GM12878 (cell line): ENCODE data around the gene TNXB. TPM values are rescaled to one million over a fixed set of nuclear protein-coding genes. Genes with fewer than 3 reads are reported as not detected.

Experiments used
- ATF3 ChIP-seq: IDR thresholded peaks from 2 replicates; pipeline ENCODE4 v1.6.1; 2011; ENCODE audit warnings: low read depth, mild to moderate bottlenecking, low read length, moderate library complexity, borderline replicate concordance; ENCODE audit errors: extremely low read depth
- CBFB ChIP-seq: IDR thresholded peaks from 2 replicates; pipeline ENCODE4 v1.6.1; 2016; ENCODE audit warnings: antibody characterized with exemption, low read depth
- CREB1 ChIP-seq: IDR thresholded peaks from 2 replicates; pipeline ENCODE4 v1.6.1; 2012; ENCODE audit warnings: low read depth, mild to moderate bottlenecking, inconsistent platforms
- ETV6 ChIP-seq, 2 experiments: fragments of 450-650 bp in 1 of 2; IDR thresholded peaks in 1 of 2; conservative IDR thresholded peaks in 1 of 2; 2 replicates each; pipeline ENCODE4 v1.6.1; 2014; ENCODE audit warnings: antibody characterized with exemption in 1 of 2, borderline replicate concordance in 1 of 2, low read depth in 1 of 2, mild to moderate bottlenecking in 1 of 2, moderate library complexity in 1 of 2
- GATAD2B ChIP-seq: fragments of 450-650 bp; conservative IDR thresholded peaks from 2 replicates; pipeline ENCODE4 v1.6.1; 2017; ENCODE audit warnings: low read depth, mild to moderate bottlenecking, moderate library complexity
- HCFC1 ChIP-seq: fragments of 150-350 bp; IDR thresholded peaks from 2 replicates; pipeline ENCODE4 v1.6.1; 2014; ENCODE audit warnings: low read length
- JUND ChIP-seq: IDR thresholded peaks from 2 replicates; pipeline ENCODE4 v1.6.1; 2012; ENCODE audit warnings: low read depth, mild to moderate bottlenecking, low read length, improper control_type of control experiment, moderate library complexity
- MAX ChIP-seq: IDR thresholded peaks from 2 replicates; pipeline ENCODE4 v1.6.1; 2012; ENCODE audit warnings: low read depth, low read length, improper control_type of control experiment
- NR2C2 ChIP-seq: IDR thresholded peaks from 2 replicates; pipeline ENCODE4 v1.6.1; 2011; ENCODE audit warnings: borderline replicate concordance, low read depth; ENCODE audit not compliant: control insufficient read depth, insufficient read length
- PAX5 ChIP-seq: IDR thresholded peaks from 2 replicates; pipeline ENCODE4 v1.6.1; 2011; ENCODE audit warnings: low read depth, low read length, borderline replicate concordance
- RELB ChIP-seq: fragments of 450-650 bp; IDR thresholded peaks from 2 replicates; pipeline ENCODE4 v1.6.1; 2017; ENCODE audit warnings: low read depth, mild to moderate bottlenecking, moderate library complexity
- RUNX3 ChIP-seq: IDR thresholded peaks from 2 replicates; pipeline ENCODE4 v1.6.1; 2012; ENCODE audit warnings: low read length, inconsistent platforms
- SMC3 ChIP-seq: IDR thresholded peaks from 2 replicates; pipeline ENCODE4 v1.6.1; 2011; ENCODE audit warnings: low read length, improper control_type of control experiment, borderline replicate concordance
- TCF3 ChIP-seq: IDR thresholded peaks from 2 replicates; pipeline ENCODE4 v1.6.1; 2012; ENCODE audit warnings: low read depth, mild to moderate bottlenecking, low read length, borderline replicate concordance; ENCODE audit not compliant: insufficient read depth
- YY1 ChIP-seq: IDR thresholded peaks from 2 replicates; pipeline ENCODE4 v1.6.1; 2011; ENCODE audit warnings: low read depth, mild to moderate bottlenecking, low read length
- ZBTB33 ChIP-seq: fragments of 450-650 bp; IDR thresholded peaks from 2 replicates; pipeline ENCODE4 v1.6.1; 2017; ENCODE audit warnings: mild to moderate bottlenecking
- ZBTB40 ChIP-seq: fragments of 450-650 bp; IDR thresholded peaks from 2 replicates; pipeline ENCODE4 v1.6.1; 2016; ENCODE audit warnings: mild to moderate bottlenecking, moderate library complexity, borderline replicate concordance
- polyA plus RNA-seq, 11 experiments: library from polyadenylated mRNA; depleted of rRNA in 4 of 11; unstranded in 6 of 11; stranded (reverse) in 5 of 11; fragments of >200 nt; fragmentation: Nextera tagmentation in 4 of 11; fragmentation: Illumina TruSeq in 1 of 11; extraction: Ambion mirVana in 4 of 11; extraction: Trizol in 1 of 11; gene quantifications; 1 replicate in 1 of 11; 2 replicates in 10 of 11; pipeline versions ENCODE4 v1.2.1 to v1.2.3, GENCODE V29; 2011 to 2016; ENCODE audit warnings: inconsistent platforms in 2 of 11, missing spikeins in 2 of 11, low read depth in 1 of 11
- total RNA-seq, 4 experiments: library from RNA; depleted of rRNA in 3 of 4; stranded (reverse); fragments of >200 nt in 3 of 4; fragmentation: Illumina TruSeq in 1 of 4; extraction: Trizol in 1 of 4; gene quantifications; 2 replicates each; pipeline versions ENCODE4 v1.2.1 to v1.2.3, GENCODE V29; 2013 to 2021

The TNXB gene
- total and polyA plus RNA-seq, 10 of the 15 experiments (the other 5 are each of a cell fraction or from before 2014, with no cell fraction given): 0.03 to 2.5 (median 0.68) TPM; not detected in 2

- TF ChIP-seq RELB: 0 out of 2 replicates have a peak, but pooled peaks have one; percentile 9
- 0 out of 2 replicates have a peak, but pooled peaks have one; percentile 8 for TF ChIP-seq SMC3
- 0 out of 2 replicates have a peak, but pooled peaks have one; percentile 44 for TF ChIP-seq ATF3
- no peak for TF ChIP-seq PAX5
- peak; percentile 93 for TF ChIP-seq JUND
- TF ChIP-seq RUNX3: peak; percentile 43; the same call in 1 of the 2 replicates
- TF ChIP-seq HCFC1: peak; percentile 59; the same call in 1 of the 2 replicates
- TF ChIP-seq NR2C2: no peak
- TF ChIP-seq TCF3: no peak
- TF ChIP-seq CREB1: peak; percentile 97
- peak; percentile 62 for TF ChIP-seq ZBTB40
- 0 out of 2 replicates have a peak, but pooled peaks have one; percentile 22 for TF ChIP-seq MAX
- no peak for TF ChIP-seq ZBTB33
- 0 out of 2 replicates have a peak, but pooled peaks have one; percentile 20 for TF ChIP-seq GATAD2B
- no peak for TF ChIP-seq CBFB
- TF ChIP-seq ETV6 (conservative IDR thresholded peaks at IDR 0.05 in 1 of 2, IDR thresholded peaks at IDR 0.05 in 1 of 2; ENCODE audit: borderline replicate concordance in 1 of 2, low read depth in 1 of 2): no peak
- 0 out of 2 replicates have a peak, but pooled peaks have one; percentile 12 for TF ChIP-seq YY1
Observed at GRCh38 chr6:32153564-32154513, 44.7 kb upstream of the TNXB start, which contains the start of gene PPT2 (continued).
